HG02885 (cell line): Measurements from ENCODE around the gene C11orf91.
"Not testable (repeated sequence)": the region's sequence is repeated elsewhere in the genome, so short reads cannot be mapped to it uniquely, and the experiment has no call there.

Experiments
- ATAC-seq: cut with Tn5 transposase; IDR thresholded peaks from one replicate; pipeline ENCODE4 v1.9.1; 2021; ENCODE audit warnings: mild to moderate bottlenecking; ENCODE audit not compliant: unreplicated experiment, poor library complexity

The C11orf91 gene

DNA sequence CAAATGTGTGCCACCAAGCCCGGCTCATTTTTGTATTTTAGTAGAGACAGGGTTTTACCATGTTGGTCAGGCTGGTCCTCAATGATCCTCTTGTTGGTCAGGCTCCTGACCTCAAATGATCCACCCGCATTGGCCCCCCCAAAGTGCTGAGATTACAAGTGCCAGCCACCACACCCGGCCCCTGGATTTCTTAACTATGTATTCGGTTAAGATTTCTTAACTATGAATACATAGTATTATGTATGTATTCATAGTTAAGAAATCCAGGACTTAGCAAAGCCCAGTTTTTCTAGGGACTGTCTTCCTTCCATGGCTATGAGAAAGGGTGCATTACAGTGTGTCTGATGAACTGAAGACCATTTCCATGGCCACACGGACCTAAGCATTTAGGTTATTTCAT is 1.7 kb downstream of the C11orf91 start:
- no peak for ATAC-seq

DNA sequence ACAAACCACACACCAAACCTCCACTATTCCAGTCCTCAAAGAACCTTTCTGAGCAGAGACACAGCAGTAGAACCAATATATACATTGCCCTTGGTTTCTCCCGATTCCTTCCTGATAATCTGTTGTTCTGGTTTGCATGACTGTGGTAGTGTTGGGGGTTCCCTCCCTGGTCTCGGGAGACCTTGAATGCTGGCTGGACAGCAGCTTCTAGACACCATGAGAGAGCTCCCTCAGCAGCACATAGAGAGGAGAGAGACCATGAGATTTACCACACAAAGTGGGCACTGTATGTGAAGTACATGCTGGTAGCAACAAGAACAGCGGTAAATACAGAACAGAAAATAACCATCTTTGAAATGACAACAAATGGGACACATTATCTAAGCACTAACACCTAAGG is 2.6 kb downstream of the C11orf91 start:
- ATAC-seq: no peak

DNA sequence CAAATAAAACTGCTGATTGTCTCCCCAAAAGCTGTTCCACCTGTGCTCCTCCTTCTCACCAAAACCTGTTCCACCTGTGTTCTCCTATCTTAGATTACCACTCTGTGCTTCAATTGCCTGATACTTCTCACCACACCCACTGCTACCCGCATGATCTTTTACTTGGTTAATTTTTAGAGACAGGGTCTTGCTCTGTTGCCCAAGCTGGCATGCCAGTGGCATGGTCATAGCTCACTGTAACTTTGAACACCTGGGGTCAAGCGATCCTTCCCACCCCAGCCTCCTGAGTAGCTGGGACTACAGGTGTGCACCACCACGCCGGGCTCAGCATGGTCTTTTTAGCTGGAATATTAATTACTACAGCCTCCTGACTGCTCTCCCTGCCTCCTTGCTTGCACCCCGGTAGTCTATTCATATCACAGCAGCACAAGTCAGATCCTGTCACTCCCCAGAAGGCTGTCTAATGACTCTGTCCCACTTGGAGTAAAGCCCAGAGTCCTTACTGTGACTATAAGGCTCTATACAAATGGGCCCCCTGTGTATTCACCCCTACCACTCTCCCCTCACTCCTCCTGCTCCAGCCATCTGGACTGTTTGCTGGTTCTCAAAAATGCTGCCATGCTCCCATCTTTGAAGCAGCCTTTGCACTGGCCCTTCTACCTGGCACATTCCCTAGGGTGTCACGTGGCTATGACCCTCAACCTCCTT is 3.5 kb downstream of the C11orf91 start:
- ATAC-seq: no peak

DNA sequence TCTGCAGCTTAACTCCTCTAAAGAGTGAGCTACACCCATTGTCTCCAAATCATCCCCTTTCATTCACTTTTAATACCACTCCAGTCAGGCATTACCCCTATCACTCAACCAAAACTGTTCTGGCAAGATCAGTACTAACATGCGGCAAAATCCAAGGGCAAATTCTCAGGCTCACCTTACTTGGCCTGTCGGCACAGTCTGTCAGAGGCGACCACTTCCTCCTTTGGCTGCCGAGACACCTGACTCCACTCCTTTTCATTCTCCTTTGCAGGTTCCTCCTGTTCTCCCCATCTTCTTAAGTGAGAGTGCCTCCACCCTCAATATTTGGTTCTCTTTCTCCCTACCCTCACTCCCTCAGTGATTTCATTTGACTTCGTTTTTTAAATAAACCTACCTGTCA is 4.2 kb downstream of the C11orf91 start:
- ATAC-seq: no peak

DNA sequence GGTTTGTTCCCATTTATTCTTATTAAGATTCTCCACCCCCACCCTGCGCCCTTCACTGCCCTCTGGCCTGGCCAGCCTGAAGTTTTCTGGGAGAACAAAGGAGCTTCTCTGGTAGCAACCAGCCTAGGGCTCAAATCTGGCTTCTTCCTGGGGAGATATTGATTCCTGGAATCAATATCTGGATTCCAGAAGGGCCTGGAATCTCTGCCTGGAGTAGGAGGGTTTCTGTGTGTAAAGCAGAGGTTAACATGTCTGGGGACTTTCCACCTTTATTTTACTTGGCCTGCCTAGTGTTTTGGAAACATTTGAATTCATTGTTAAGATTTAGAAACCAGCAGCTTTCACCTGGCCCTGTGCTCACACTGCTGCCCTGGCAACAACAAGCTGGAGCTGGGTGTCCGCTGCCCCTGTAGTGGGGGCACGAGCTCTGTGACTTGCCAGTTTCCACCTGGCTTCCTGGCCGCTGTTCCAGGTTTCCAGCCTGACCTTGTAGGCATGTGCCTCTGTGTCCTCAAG is 5.5 kb downstream of the C11orf91 start:
- ATAC-seq: no peak

DNA sequence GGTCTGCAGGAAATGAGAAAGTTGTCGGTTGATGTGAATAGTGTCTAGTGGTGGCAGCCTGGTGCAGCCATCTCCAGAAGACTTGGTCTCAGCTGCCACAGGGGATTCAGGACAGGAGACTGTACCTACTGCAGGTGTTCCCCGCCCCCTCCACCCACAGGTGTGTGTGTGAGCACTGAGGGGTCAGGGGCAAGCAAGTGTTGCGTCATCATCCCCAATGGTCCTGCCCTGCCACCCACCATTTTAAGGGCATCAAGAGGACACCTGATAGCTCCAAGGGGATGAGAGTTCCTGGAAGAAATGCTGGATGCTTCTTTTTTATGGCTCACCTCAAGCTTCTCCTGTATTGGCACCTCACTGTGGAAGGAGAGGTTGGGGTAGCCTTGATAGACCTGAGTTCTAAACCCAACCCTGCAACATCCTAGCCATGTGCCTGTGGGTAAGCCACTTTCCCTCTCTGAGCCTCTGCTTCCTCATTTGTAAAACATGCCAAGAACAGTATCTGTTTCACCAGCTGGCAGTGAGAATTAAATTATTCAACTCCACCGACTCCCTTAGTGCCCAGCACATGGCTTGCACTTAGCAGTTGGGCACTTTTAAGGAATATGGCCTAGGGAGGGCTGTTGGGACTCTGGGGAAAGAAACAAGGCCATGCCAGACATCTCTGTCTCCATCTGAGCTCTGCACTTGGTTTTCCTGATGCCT is 6.1 kb downstream of the C11orf91 start:
- ATAC-seq: no peak

DNA sequence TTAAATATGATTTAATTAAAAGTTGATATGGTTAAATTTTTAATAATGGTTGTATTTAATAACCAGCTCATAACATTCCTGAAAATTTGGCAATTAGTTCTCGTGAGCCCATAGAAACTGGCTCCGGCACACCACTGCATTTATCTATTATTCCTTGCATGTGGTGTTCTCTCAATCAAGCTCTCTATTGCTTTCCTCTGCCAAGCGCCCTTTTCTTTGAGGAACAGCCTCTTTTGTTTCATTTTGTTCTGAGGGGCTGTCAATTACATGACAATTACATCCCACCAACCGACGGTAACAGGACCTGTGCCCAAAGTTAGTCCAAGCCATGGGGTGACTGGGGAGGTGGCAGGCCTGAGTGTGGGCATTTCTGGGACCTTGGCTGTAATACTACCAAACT is 8.1 kb downstream of the C11orf91 start:
- ATAC-seq: no peak

DNA sequence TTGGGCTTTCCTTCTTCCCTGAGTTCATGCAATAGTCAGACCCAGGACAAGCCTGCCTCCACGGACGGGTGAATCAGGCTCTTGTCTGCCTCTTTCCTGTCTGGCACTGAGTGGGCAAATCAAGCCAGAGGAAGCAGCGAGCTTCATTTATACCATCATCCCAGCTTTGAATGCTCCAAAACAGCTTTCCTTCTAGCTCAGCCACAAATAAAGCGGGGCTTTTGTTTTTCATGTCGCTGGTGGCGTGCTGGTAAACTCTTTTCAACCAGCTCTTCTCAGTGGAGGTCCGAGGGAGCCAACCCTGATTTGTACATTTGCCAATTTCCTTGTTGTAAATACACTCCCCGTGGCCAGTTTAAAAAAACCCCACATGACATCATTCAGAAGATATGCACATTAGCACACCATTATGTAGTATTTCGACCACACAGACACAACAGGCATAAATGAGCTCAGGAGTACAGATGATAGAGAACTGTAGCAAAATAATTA is 8.6 kb downstream of the C11orf91 start:
- ATAC-seq: no peak

DNA sequence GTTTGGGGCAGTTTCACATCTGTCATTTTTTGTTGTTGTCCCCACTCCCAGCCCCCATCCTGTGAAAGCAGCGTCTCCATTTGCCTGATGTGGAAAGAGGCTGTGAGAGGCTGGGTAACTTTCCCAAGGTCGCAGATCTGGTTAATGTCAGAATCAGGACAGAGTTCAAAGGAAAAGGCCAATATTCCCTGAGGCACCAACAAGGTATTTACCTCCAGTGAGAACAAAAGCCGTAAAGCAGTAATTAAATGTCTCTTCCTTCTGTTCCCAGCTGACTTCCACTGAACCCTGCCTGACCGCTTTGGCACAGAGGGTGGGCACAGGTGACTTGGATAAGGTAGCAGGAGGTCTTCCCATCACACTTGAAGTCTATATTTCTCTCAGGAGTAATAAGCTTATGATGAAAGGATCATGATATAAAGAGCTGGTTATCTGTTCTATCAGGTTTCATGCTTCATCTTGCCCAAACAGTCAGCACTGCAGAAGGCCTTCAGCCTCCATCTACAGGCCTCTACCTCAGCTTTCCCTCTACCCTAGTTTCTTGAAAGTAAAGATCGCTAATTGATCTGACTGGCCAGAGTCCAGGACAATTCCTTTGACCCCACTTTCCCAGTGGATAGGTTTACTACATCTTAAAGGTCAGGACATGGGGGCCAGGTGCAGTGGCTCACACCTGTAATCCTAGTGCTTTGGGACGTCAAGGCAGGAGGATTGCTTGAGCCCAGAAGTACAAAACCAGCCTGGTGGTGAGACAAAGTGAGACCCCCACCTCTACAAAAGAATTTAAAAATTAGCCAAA is 9.4 kb downstream of the C11orf91 start:
- ATAC-seq: no peak

DNA sequence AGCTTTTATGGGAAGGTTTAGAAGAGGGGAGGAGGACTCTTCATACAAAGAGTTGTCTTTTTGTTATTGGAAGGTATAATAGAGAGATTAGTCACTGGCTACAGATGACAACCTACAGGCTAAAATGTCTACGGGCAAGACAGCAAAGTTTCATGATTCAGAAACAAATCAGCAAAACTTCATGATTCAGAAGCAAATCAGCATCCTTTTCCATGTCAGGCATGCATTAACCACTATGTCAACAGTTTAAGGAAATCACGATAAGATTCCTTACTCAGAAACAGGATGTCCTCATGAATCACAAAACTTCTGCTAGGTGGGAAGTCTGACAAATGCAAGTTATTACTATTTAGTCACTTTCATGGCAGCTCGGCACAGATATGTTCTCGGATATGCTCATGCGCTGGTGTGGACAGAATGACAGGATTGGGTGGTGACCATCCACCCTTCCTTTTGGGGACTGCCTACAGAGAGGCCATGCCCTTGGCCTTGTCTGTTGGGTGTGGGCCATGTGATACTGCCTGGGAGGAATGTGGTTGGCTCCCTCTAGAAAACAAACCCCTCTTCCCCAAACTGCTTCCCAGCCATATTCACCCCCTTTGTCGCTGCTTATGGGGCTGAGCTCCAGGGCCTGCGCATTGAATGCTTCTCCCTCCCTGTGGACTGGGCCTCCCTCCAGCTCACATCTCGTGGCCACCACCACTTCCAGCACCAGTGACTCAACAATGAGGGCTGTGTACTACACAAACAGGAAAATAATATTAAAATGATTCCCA is 10.1 kb downstream of the C11orf91 start:
- no peak for ATAC-seq

DNA sequence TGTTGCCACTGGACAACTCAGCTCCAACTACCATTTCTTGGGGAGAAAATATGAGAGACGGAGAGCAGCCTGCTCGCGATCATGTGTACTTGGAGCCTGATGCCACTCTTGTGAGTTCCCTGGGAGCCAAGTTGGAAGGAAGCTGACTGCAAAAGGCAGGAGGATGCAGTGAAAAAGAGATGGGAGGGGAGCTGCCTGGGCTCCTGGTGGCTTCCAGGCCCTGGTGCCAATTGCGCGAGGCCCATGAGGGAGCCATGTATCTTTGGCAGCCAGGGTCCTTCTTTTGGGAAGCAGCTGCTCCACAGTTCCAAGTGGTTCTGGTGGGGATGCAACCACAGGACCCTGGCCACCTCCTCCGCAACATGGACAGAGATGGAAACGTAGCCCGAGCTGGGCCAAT is 11.1 kb downstream of the C11orf91 start:
- no peak for ATAC-seq

DNA sequence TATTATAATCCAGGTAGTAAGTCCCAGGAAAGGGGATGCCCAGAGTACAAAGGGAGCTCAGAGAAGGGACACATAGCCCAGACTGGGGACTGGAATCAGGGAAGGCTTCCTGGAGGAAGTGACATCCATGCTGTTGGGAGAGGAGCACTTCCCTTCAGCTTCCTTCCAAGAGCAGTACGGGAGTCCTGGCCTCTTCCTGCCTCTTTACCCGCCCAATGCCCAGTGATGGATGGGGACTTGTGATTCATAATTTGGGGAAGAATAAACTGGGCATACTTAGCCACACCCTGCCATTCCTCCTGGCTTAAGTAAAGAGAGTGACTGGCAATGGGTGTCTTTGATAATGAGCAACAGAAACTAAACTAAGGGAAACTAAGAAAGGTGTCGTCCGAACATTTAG is 11.5 kb downstream of the C11orf91 start:
- ATAC-seq: no peak

DNA sequence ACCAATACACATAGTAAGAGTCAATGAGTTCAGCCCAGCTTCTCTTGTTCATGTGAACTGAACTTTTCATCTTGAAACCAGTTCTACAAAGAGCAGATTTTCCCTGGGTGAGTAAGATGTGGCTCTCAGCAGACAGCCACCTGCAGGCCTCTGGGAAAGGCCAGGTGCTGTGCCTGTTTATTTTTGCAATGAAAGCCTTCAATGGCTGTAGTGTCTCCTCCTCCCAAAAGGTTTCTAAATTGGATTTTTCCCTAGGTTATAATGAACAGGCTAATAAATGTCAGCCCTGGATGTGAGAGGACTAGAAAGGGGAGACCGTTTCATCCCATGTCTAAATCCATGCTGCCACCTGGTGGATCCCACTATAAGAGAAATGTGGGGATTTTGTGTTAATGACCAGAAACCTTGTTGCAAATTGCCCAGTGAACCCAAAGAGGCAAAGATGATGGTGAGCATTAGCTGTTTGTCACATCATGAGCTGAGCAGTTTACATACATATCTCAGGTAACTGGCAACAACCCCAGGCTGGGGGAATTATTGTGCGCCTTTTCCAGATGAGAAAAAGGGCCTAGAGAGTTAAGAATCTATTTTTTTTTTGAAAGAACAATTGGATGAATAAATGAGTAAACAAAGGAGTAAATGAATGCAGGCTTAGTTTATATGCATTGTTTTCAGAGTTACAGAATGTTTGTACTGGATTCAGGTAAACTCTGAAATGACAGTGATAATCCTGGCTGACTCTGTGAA is 12.7 kb downstream of the C11orf91 start:
- no peak for ATAC-seq

DNA sequence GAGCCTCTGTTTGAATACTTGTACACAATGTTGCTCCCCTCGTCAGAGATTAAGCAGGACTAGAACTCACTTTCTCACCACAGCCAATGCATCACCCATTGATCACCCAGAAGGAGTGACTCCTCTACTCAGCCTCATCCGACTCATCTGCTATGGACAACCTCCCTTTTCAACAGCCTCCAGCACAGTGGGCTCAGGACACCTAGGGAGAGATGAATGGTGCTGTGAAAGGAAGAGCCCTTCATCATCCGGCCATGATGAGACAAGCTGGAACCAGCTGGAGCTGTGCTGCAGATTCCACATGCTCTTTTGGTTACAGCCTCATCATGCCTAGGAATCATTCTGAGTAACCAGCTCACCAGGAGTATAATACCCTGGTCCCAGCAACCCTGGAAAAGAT is 15.5 kb downstream of the C11orf91 start:
- no peak for ATAC-seq

DNA sequence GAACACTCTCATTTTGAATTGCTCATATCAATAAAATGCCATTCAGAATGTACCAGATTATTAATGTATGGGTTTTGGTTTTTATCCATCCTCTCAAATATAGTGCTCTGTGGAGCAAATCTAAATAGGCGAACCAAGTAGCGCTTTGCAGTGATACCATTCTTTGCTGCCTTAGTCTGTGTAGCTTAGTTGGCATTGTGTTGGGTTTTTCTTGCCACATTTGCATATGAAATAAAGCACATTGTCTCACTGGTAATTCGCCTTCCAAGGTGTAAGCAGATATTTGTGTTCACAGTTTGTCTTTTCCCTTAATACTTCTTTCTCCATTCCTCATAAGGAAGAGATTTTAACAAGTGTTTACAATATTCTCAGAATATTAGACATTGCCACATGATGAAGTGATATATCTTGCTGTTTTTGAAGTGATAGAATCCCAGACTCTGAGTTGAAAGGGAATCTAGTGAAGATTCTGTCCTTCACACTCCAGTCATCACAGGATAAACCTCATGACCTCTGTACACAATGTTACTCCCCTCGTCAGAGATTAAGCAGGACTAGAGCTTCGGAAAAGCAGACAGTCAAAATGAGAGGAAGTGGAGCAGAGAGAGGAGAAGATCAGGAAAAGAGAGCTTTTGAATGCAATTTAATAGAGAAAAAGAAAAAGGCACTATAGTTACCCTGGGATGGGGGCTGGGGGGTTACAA is 16.5 kb downstream of the C11orf91 start:
- no peak for ATAC-seq

DNA sequence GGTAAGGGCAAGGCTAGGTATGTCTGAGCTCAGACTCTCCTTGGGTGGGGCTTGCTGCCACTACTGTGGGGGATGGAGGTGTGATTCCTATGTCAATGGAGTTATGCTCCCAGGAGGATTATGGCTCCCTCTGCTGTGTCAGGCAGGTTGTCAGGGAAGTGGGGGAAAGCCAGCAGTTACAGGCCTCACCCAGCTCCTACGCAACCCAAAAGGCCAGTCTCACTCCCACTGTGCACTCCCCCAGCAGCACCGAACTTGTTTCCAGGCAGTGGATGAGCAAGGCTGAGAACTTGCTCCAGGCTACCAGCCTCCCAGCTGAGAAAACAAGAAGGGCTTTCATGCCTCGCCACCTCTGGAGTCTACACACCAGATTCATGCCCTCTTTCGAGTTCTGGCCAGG is 18.2 kb downstream of the C11orf91 start:
- ATAC-seq: no peak

DNA sequence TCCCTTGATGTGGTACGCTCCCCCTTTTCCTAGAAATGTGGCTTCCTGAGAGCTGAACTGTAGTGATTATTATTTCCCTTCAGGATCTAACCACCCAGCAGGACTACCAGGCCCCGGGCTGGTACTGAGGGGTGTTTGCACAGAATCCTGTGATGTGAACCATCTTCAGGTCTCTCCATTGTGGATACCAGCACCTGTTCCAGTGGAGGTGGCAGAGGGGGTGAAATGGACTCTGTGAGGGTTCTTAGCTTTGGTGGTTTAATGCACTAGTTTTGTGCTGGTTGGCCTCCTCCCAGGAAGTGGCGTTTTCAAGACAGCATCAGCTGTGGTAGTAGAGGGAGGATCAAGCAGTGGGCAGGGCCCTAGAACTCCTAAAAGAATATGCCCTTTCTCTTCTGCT is 18.6 kb downstream of the C11orf91 start:
- no peak for ATAC-seq

DNA sequence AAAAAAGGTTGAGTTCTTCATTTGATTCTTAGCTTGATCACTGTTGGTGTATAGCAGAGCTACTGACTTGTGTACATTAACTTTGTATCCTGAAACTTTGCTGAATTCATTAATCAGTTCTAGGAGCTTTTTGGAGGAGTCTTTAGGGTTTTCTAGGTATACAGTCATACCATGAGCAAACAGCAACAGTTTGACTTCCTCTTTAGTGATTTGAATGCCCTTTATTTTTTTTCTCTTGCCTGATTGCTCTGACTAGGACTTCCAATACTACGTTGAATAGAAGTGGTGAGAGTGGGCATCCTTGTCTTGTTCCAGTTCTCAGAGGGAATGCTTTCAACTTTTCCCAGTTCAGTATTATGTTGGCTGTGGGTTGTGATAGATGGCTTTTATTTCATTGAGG is 22.0 kb downstream of the C11orf91 start:
- not testable (repeated sequence) for ATAC-seq
